Measurements from ENCODE around the gene MAGI1.

MAGI1 gene

GRCh38 chr3:65785065-65785645 is 253.6 kb downstream of the MAGI1 start:
- DNase-seq: no peak

- no peak for DNase-seq
These were observed 255.6 kb downstream of the MAGI1 start for GRCh38 chr3:65783117-65783516.

- no peak for DNase-seq
These were observed 257.1 kb downstream of the MAGI1 start for GRCh38 chr3:65781594-65781993.

- DNase-seq: no peak
These were observed 259.3 kb downstream of the MAGI1 start for GRCh38 chr3:65779390-65779789.

GRCh38 chr3:65778968-65779367 is 259.8 kb downstream of the MAGI1 start:
- DNase-seq: no peak

GRCh38 chr3:65777050-65777449 is 261.7 kb downstream of the MAGI1 start:
- DNase-seq: no peak

GRCh38 chr3:65776494-65776893 is 262.2 kb downstream of the MAGI1 start:
- no peak for DNase-seq

- no peak for DNase-seq
These were observed 262.6 kb downstream of the MAGI1 start for GRCh38 chr3:65776081-65776480.

- DNase-seq: no peak
These were observed 266.0 kb downstream of the MAGI1 start for GRCh38 chr3:65772758-65773157.

- no peak for DNase-seq
These were observed 271.2 kb downstream of the MAGI1 start for GRCh38 chr3:65767551-65767950.

- no peak for DNase-seq
These were observed 276.5 kb downstream of the MAGI1 start for GRCh38 chr3:65762235-65762580.

- DNase-seq: no peak
These were observed 277.1 kb downstream of the MAGI1 start for GRCh38 chr3:65761446-65762234.

GRCh38 chr3:65758876-65759598 is 279.7 kb downstream of the MAGI1 start:
- no peak for DNase-seq

- DNase-seq: no peak
These were observed 280.3 kb downstream of the MAGI1 start for GRCh38 chr3:65758438-65758837.

GRCh38 chr3:65752636-65753035 is 286.1 kb downstream of the MAGI1 start:
- DNase-seq: no peak

- peak; percentile 15 to 18 for DNase-seq
These were observed 287.5 kb downstream of the MAGI1 start for GRCh38 chr3:65751123-65751700.

GRCh38 chr3:65749066-65749465 is 289.7 kb downstream of the MAGI1 start:
- DNase-seq: no peak

GRCh38 chr3:65748326-65748725 is 290.4 kb downstream of the MAGI1 start:
- DNase-seq: no peak

- DNase-seq: no peak
These were observed 291.9 kb downstream of the MAGI1 start for GRCh38 chr3:65746848-65747247.

- DNase-seq: no peak
These were observed 293.4 kb downstream of the MAGI1 start for GRCh38 chr3:65745306-65745705.

GRCh38 chr3:65742914-65743313 is 295.8 kb downstream of the MAGI1 start:
- DNase-seq: no peak

GRCh38 chr3:65741540-65741939 is 297.2 kb downstream of the MAGI1 start:
- no peak for DNase-seq

GRCh38 chr3:65739901-65740541 is 298.7 kb downstream of the MAGI1 start:
- DNase-seq: no peak

Data from stimulated activated CD4-positive, alpha-beta T cell treated with anti-CD3 and anti-CD28 coated beads, Interleukin-2, amount 100 ng/mL, for 24 hours (primary cell).